Cardiac muscle cell (in vitro differentiated cells and primary cell): ENCODE results near the gene IL26. TPM values are rescaled to one million over a fixed set of nuclear protein-coding genes. Genes with fewer than 3 reads are reported as not detected.

Experiments used
- DNase-seq, 2 donors: peaks; one replicate each; pipeline versions ENCODE4 v3.0.0 to v3.0.0-alpha.2; 2010 to 2017; ENCODE audit warnings: low read depth in 1 of 2, low spot score in 1 of 2
- H3K27ac ChIP-seq: fragments of 200-600 bp; sonication (generic); 2 replicates; pipeline ENCODE4 v1.5.1; 2016
- H3K27me3 ChIP-seq: fragments of 200-600 bp; sonication (generic); 2 replicates; pipeline ENCODE4 v1.6.0; 2016; ENCODE audit warnings: control low read depth
- H3K36me3 ChIP-seq: fragments of 200-600 bp; sonication (generic); 2 replicates; pipeline ENCODE4 v1.5.1; 2016; ENCODE audit warnings: control low read depth
- H3K4me1 ChIP-seq: fragments of 200-600 bp; sonication (generic); 2 replicates; pipeline ENCODE4 v1.8.1; 2017; ENCODE audit warnings: low read depth, mild to moderate bottlenecking, mixed run types
- H3K4me3 ChIP-seq: fragments of 200-600 bp; sonication (generic); 2 replicates; pipeline ENCODE4 v1.5.1; 2016; ENCODE audit warnings: mild to moderate bottlenecking
- H3K9me3 ChIP-seq: fragments of 200-600 bp; sonication (generic); 2 replicates; pipeline ENCODE4 v1.5.1; 2017; ENCODE audit warnings: low read depth, mild to moderate bottlenecking, control low read depth
- polyA plus RNA-seq: library from polyadenylated mRNA; unstranded; fragments of >200 nt; fragmentation: Nextera tagmentation; extraction: Ambion mirVana; gene quantifications from 2 replicates; pipeline ENCODE4 v1.2.1, GENCODE V29; 2016
- total RNA-seq: library from RNA; depleted of rRNA; stranded (reverse); fragments of >200 nt; gene quantifications from 2 replicates; pipeline ENCODE4 v1.2.3, GENCODE V29; 2016
- TF ChIP-seq, protein P1 (sequence below): IDR thresholded peaks from 2 replicates; pipeline ENCODE4 v1.5.1; 2012; ENCODE audit warnings: low read depth, mild to moderate bottlenecking, low read length

The IL26 gene
- total and polyA plus RNA-seq, 2 experiments from 2014 or later = not detected

GRCh38 chr12:68231229-68231628 lies 5.6 kb upstream of the IL26 start:
- TF ChIP-seq, protein P1, sequence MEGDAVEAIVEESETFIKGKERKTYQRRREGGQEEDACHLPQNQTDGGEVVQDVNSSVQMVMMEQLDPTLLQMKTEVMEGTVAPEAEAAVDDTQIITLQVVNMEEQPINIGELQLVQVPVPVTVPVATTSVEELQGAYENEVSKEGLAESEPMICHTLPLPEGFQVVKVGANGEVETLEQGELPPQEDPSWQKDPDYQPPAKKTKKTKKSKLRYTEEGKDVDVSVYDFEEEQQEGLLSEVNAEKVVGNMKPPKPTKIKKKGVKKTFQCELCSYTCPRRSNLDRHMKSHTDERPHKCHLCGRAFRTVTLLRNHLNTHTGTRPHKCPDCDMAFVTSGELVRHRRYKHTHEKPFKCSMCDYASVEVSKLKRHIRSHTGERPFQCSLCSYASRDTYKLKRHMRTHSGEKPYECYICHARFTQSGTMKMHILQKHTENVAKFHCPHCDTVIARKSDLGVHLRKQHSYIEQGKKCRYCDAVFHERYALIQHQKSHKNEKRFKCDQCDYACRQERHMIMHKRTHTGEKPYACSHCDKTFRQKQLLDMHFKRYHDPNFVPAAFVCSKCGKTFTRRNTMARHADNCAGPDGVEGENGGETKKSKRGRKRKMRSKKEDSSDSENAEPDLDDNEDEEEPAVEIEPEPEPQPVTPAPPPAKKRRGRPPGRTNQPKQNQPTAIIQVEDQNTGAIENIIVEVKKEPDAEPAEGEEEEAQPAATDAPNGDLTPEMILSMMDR = no peak

DNA sequence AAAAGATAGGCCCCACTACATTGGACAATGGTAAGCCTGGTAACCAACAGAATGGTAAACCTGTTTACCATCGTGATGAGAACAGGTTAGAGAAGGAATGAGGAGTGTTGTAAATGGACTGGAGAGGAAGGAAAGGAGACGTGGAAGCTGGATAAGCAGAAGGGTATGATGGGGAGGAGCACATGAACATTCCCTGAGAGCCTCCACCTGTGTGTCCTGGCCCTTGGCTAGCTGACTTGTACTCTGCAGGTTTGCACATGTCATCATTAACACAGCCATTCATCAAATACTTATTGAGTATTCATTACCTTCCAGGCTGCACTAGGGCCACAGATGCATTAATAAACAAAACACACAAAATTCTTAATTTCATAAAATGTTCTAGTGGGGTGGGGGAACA lies 4.3 kb upstream of the IL26 start:
- H3K27ac ChIP-seq = no peak overlapping the region
- H3K9me3 ChIP-seq = no peaks in the 10 kb centered on the region
- no peak overlapping the region for H3K4me3 ChIP-seq
- no peaks in the 10 kb centered on the region for H3K36me3 ChIP-seq
- no peaks in the 10 kb centered on the region for H3K4me1 ChIP-seq
- DNase-seq = no peak
- no peaks in the 10 kb centered on the region for H3K27me3 ChIP-seq
- TF ChIP-seq, protein P1 = no peak

More at GRCh38 chr12:68231229-68231628, 5.6 kb upstream of the IL26 start:
- no peak for DNase-seq
- Histone ChIP-seq H3K36me3 (no peaks in the 10 kb centered on the region), H3K4me1 (no peaks in the 10 kb centered on the region), H3K4me3 (no peak overlapping the region), H3K27ac (no peak overlapping the region), H3K9me3 (no peaks in the 10 kb centered on the region), H3K27me3 (no peaks in the 10 kb centered on the region)

- no peak for DNase-seq
- TF ChIP-seq, protein P1 = no peak
- Histone ChIP-seq H3K4me1 (peaks cover 5% of the 10 kb centered on the region), H3K27ac (no peak overlapping the region), H3K4me3 (no peak overlapping the region), H3K27me3 (no peaks in the 10 kb centered on the region), H3K36me3 (no peaks in the 10 kb centered on the region), H3K9me3 (no peaks in the 10 kb centered on the region)
These were observed 1.7 kb upstream of the IL26 start for GRCh38 chr12:68227356-68227755.

GRCh38 chr12:68224613-68225285 lies 861 bp downstream of the IL26 start:
- TF ChIP-seq, protein P1 = no peak
- Histone ChIP-seq H3K4me1 (peaks cover 5% of the 10 kb centered on the region), H3K36me3 (no peaks in the 10 kb centered on the region), H3K27me3 (no peaks in the 10 kb centered on the region), H3K9me3 (no peaks in the 10 kb centered on the region), H3K4me3 (no peak overlapping the region), H3K27ac (no peak overlapping the region)
- peak in 1 of 2 donors; percentile 32 for DNase-seq

- Histone ChIP-seq H3K9me3 (no peaks in the 10 kb centered on the region), H3K27me3 (no peaks in the 10 kb centered on the region), H3K36me3 (no peaks in the 10 kb centered on the region), H3K4me3 (no peak overlapping the region), H3K4me1 (peaks cover 5% of the 10 kb centered on the region), H3K27ac (peak overlapping the region; percentile 33)
- peak; percentile 89 to 94 for DNase-seq
- TF ChIP-seq, protein P1 = peak; percentile 79
These were observed 2.4 kb downstream of the IL26 start for GRCh38 chr12:68223067-68223747.
